Measurements from ENCODE around the gene GLRB.

The GLRB gene

DNA sequence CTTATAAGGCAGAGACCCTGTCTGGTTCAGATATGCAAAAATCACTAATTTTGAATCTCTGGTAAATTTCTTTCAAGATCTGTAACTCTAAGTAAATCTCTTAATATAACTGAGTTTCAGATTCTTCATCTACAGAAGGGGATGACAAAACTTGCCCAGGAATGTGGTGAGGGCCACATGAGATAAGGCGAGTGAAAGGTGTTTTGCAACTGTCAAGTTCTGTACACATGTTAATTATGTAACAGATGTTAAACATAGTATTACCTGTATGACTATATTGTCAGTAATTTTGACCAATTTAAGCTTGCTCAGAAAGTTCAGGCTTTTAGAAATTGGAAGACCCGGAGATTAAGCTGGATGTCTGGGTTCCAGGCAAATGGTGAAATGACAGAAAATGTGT lies 549 bp upstream of the GLRB start:
- peak overlapping the region; percentile 94 for H3K4me3 ChIP-seq (ENCODE audit: low read depth, low read length)
- no peak for DNase-seq
- peaks cover 3% of the 10 kb centered on the region; the same call in 1 of the 2 replicates for H3K36me3 ChIP-seq
- no peaks in the 10 kb centered on the region for H3K9me3 ChIP-seq (ENCODE audit: severe bottlenecking)
- no peaks in the 10 kb centered on the region for H3K27me3 ChIP-seq (ENCODE audit: insufficient read depth, low read depth, severe bottlenecking)
- TF ChIP-seq, protein P1, sequence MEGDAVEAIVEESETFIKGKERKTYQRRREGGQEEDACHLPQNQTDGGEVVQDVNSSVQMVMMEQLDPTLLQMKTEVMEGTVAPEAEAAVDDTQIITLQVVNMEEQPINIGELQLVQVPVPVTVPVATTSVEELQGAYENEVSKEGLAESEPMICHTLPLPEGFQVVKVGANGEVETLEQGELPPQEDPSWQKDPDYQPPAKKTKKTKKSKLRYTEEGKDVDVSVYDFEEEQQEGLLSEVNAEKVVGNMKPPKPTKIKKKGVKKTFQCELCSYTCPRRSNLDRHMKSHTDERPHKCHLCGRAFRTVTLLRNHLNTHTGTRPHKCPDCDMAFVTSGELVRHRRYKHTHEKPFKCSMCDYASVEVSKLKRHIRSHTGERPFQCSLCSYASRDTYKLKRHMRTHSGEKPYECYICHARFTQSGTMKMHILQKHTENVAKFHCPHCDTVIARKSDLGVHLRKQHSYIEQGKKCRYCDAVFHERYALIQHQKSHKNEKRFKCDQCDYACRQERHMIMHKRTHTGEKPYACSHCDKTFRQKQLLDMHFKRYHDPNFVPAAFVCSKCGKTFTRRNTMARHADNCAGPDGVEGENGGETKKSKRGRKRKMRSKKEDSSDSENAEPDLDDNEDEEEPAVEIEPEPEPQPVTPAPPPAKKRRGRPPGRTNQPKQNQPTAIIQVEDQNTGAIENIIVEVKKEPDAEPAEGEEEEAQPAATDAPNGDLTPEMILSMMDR (IDR thresholded peaks at IDR 0.05; ENCODE audit: low read depth, low read length): no peak
- no peak overlapping the region for H3K27ac ChIP-seq

DNA sequence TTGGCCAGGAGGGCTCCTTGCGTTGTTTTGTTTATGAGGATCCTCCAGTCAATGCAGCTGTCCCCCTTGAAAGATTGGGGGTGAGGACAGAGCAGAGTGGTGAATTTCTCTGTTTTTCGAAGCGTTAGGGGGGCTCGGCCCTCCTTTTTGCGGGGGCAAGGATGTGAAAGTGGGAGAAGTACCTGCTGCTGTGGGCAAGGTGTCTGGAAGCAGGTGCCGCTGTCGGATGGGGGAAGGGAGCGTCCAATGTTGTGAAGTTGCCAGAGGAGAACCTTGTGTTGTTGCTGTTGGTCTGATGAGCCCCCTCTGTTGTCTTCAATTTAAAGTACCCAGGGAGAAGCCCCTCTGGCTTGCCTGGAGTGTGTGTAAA lies 613 bp downstream of the GLRB start:
- DNase-seq: peak; percentile 45
- TF ChIP-seq, protein P1 (IDR thresholded peaks at IDR 0.05; ENCODE audit: low read depth, low read length): no peak
- Histone ChIP-seq H3K4me3 (ENCODE audit: low read depth, low read length) (peak overlapping the region; percentile 94), H3K27me3 (ENCODE audit: insufficient read depth, low read depth, severe bottlenecking) (no peaks in the 10 kb centered on the region), H3K36me3 (peaks cover 3% of the 10 kb centered on the region; the same call in 1 of the 2 replicates), H3K9me3 (ENCODE audit: severe bottlenecking) (no peaks in the 10 kb centered on the region), H3K27ac (no peak overlapping the region)

DNA sequence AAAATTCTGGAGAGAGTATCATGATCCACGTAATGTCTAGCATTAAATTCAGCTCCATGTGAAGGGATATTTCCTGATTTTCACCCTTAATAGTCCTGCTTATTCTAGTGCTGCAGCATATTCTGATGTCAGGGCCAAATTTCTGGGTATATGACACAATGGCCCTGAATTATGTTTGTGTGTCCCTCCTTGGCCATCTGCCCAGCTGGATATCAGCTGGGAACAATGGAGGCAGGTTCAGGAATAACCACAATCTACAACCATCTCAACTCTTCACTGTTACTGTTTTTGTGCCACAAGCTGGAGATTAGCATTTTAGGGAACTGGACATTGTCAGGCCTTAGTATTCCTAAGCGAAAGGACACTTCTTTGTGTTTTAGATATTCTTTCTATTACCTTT lies 3.5 kb downstream of the GLRB start:
- no peak overlapping the region for H3K4me3 ChIP-seq (ENCODE audit: low read depth, low read length)
- TF ChIP-seq, protein P1 (IDR thresholded peaks at IDR 0.05; ENCODE audit: low read depth, low read length): no peak
- peaks cover 3% of the 10 kb centered on the region; the same call in 1 of the 2 replicates for H3K36me3 ChIP-seq
- H3K27ac ChIP-seq: no peak overlapping the region
- no peaks in the 10 kb centered on the region for H3K27me3 ChIP-seq (ENCODE audit: insufficient read depth, low read depth, severe bottlenecking)
- no peak for DNase-seq
- H3K9me3 ChIP-seq (ENCODE audit: severe bottlenecking): no peaks in the 10 kb centered on the region

DNA sequence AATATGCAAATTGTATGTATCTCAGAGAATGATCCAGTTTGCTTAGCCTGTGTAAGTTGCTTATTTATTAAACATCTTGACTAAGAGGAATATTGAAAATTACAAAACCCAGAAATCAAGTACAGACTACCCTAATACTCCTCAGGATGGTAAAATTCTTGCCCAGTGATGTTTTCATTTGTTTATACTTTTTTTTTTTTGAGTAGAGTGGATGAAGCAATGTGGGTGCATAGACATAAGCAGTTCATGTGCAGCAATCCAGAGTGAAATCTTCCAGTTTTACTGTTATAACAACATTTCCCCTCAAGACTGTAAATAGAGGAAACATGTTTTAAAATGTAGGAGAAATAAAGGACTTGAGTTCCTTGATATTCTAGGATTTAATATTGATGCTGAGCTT lies 4.7 kb downstream of the GLRB start:
- Histone ChIP-seq H3K4me3 (ENCODE audit: low read depth, low read length) (no peak overlapping the region), H3K9me3 (ENCODE audit: severe bottlenecking) (no peaks in the 10 kb centered on the region), H3K27me3 (ENCODE audit: insufficient read depth, low read depth, severe bottlenecking) (no peaks in the 10 kb centered on the region), H3K27ac (no peak overlapping the region), H3K36me3 (peaks cover 3% of the 10 kb centered on the region; the same call in 1 of the 2 replicates)
- DNase-seq: no peak
- TF ChIP-seq, protein P1 (IDR thresholded peaks at IDR 0.05; ENCODE audit: low read depth, low read length): no peak

DNA sequence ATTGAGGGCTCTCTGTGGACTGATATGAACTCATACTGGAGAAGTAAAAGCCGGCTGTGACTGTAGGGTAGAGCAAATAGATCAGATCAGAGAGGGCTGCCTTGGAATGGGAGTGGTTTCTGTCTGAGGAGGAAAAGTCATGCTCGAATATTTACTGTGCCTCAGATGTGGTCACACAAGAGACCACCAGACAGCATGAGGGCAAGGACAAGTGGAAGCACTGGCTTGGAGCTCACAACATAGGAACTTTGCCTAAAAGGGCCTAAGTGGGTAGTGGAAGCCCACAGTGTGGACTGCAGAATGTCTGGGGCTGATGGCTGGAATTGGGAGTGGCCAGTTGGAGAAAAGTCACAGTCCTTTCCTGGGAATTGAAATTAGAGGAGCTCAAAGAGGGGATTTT lies 19.8 kb downstream of the GLRB start:
- TF ChIP-seq, protein P1 (IDR thresholded peaks at IDR 0.05; ENCODE audit: low read depth, low read length): no peak
- H3K36me3 ChIP-seq: no peaks in the 10 kb centered on the region
- DNase-seq: no peak

DNA sequence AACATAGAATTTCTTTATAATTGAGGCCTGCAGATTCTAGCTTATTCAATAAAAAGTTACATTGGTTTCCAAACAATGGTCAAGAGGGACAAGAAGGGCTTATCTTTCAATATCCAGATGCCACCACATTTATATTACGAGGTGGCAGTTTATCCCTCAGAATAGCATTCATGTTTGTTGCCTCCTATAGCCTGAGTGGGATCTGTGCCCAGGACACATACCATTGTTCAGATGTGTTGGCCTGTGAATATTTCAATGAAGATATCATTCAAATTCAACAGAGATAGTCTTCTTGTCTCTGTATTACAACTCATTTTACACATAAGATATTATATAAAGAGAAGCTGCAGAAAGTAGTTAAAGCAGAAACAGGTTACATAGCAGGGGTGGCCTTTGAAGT lies 20.5 kb downstream of the GLRB start:
- H3K4me3 ChIP-seq (ENCODE audit: low read depth, low read length): no peak overlapping the region
- H3K27me3 ChIP-seq (ENCODE audit: insufficient read depth, low read depth, severe bottlenecking): no peaks in the 10 kb centered on the region
- no peak overlapping the region for H3K27ac ChIP-seq
- H3K9me3 ChIP-seq (ENCODE audit: severe bottlenecking): no peaks in the 10 kb centered on the region
- H3K36me3 ChIP-seq: no peaks in the 10 kb centered on the region
- no peak for DNase-seq
- TF ChIP-seq, protein P1 (IDR thresholded peaks at IDR 0.05; ENCODE audit: low read depth, low read length): no peak

More for the DNA sequence above, 19.8 kb downstream of the GLRB start:
- H3K27me3 ChIP-seq (ENCODE audit: insufficient read depth, low read depth, severe bottlenecking): no peaks in the 10 kb centered on the region
- no peak overlapping the region for H3K27ac ChIP-seq
- H3K9me3 ChIP-seq (ENCODE audit: severe bottlenecking): no peaks in the 10 kb centered on the region
- no peak overlapping the region for H3K4me3 ChIP-seq (ENCODE audit: low read depth, low read length)
